Gastroesophageal sphincter (tissue), 3 donors: ENCODE data around the gene ERG.

Experiments
- CTCF ChIP-seq, 4 experiments: fragments of 200-600 bp in 2 of 4; fragments of 450-650 bp in 2 of 4; sonication (generic) in 1 of 4; IDR thresholded peaks; one replicate each; pipeline ENCODE4 v1.5.1; 2017 to 2019; ENCODE audit warnings: antibody characterized with exemption in 4 of 4, mild to moderate bottlenecking in 2 of 4, moderate library complexity in 2 of 4
- POLR2AphosphoS5 ChIP-seq: sonication (generic); formaldehyde crosslinking; IDR thresholded peaks from one replicate; pipeline ENCODE4 v1.6.1; 2017; ENCODE audit warnings: antibody characterized with exemption

GRCh38 chr21:38330666-38331065 is 167.6 kb downstream of the ERG start:
- TF ChIP-seq CTCF (IDR thresholded peaks at IDR 0.05), result no peak
- TF ChIP-seq POLR2AphosphoS5, result no peak
